HG03439 (cell line): Measurements from ENCODE around the gene USP24.

ENCODE experiments used
- ATAC-seq: cut with Tn5 transposase; IDR thresholded peaks from one replicate; pipeline ENCODE4 v1.9.1; 2021; ENCODE audit warnings: mild to moderate bottlenecking, moderate library complexity; ENCODE audit not compliant: unreplicated experiment

Gene USP24

DNA sequence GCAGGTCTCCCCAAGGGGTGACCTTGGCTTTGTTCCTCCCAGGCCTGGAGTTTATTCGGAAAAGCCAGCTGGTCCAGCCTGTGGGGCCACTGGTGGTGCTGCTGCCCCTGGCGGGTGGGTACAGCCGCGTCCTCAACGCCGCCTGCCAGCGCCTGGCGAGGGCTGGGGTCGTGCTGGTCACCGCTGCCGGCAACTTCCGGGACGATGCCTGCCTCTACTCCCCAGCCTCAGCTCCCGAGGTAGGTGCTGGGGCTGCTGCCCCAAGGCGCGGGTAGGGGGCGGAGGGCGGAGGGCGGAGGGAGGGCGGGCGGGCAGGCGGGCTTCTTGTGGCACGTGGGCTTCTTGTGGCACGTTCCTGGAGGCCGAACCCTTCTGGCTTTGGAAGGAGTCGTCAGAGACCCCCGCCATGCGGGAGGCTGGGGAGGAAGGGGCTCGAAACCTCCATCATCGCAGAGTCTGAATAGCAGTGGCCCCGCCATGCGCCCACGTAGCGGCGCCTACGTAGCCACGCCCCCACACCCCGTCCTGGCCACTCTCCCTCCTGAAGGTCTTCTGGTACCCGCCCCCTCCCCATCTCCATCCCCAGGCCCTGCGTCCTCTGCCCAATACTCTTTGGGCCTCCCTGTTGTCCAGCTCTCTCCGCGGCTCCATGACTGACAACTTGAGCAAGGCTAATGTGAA is 159.1 kb downstream of the USP24 start:
- ATAC-seq, result no peak

GRCh38 chr1:55055084-55055882 is 159.9 kb downstream of the USP24 start:
- no peak for ATAC-seq

- no peak for ATAC-seq
These were observed 160.8 kb downstream of the USP24 start for GRCh38 chr1:55054396-55054795.

DNA sequence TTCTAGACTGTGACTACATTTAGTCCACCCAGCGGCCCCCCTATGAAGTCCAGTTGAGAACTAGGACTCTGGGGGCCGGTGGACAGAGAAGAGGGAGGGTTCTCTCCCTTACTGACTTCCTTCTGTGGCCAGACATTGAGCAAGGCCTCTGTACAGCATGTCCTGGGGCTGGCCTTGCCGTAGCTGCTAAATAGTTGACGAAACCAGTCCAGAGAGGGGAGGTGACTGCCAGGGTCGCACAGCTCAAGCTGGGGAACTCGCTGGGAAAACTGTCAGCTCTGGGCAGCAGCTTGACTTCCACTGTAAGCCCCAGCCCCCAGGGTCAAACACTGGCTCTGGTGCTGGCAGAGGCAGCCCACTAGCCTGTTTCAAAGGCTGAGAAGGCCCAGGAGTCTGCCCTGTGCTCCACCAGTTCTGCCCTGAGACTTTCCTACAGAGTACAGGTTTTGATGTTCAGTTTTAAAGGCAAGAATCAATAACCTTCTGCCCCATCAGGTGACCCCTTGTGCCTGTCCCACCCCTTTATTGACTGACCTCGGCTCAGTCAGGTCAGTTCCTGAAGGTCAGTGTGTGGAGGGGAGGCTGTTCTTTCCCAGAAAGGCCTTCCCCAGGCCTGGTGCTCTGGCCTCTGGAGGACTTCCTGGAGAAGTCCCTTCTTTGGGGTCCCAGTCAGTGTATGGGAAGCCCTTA is 161.8 kb downstream of the USP24 start:
- no peak for ATAC-seq

DNA sequence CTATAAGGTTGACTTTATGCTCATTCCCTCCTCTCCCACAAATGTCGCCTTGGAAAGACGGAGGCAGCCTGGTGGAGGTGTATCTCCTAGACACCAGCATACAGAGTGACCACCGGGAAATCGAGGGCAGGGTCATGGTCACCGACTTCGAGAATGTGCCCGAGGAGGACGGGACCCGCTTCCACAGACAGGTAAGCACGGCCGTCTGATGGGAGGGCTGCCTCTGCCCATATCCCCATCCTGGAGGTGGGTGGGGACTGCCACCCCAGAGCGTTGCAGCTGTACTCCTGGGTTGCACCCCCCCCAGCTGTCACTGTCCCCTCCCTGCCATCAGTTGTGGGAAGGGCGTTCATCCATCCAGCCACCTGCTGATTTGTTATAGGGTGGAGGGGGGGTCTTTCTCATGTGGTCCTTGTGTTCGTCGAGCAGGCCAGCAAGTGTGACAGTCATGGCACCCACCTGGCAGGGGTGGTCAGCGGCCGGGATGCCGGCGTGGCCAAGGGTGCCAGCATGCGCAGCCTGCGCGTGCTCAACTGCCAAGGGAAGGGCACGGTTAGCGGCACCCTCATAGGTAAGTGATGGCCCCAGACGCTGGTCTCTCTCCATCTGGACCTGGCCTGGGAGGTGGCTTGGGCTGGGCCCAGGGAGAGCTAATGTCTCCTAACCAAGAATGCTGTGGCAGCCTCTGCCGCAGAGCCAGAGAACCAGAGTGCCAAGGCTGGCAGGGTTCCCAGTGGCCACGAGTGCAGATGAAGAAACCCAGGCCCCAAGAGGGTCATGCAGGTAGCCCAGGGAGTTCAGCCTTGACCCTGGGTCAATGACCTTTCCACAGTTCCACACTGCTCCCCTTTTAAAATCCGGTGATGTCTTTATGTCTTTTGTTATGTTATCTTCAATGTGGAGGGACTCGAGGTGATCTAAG is 162.7 kb downstream of the USP24 start:
- ATAC-seq, result no peak

DNA sequence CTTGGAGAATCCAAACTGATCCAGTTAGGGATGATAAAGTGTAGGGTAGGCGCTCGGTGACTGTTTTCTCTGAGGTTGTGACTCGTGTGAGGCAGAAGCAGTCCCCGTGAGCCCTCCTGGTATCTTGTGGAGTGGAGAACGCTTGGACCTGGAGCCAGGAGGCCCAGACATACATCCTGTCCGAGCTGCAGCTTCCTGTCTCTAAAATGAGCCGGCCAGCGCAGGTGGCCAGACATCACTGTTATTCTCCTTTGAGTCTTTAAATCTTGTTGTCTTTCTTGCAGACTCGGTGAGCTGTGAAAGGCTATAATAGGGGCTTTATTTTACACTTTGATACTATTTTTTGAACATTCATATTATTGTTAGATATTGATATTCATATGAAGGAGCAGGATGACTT is 163.5 kb downstream of the USP24 start:
- no peak for ATAC-seq

DNA sequence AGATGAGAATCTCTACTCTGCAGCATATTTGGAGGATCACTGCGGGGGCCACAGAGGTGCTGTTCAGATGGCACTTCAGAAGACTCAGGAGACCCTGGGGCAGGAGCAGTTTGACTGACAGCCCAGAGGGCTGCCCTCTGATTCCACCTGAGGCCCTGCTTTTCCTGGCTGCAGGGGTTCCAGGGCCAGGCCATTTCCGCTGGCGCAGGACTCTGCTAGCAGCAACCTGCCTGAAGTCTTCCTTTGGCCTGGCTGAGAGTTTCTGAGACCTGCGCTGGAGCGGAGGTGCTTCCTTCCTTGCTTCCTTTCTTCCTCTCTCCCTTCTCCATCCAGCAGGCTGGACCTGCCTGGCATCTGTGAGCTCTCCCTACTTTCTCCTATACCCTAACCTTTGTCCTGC is 164.0 kb downstream of the USP24 start:
- ATAC-seq, result no peak

DNA sequence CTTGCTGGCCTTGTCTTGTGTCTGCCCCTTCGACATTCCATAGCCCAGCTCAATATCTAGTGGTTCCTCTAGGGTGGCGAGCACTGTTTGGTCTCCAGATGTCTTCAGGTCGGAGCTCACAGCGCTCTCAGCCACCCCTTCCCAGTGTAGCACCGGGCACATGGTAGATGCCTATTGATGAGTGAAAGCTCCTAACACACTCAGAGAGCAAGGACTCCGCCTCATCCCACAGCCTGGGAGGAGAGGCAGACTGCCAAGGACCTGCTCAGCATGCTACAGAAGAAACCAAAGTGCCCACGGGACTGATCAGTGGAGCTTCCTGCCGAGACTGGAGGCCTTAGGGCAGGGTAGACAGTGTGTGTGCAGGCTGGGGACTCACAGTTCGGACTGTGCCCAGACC is 164.9 kb downstream of the USP24 start:
- ATAC-seq, result no peak

GRCh38 chr1:55049914-55050278 is 165.3 kb downstream of the USP24 start:
- ATAC-seq, result no peak

DNA sequence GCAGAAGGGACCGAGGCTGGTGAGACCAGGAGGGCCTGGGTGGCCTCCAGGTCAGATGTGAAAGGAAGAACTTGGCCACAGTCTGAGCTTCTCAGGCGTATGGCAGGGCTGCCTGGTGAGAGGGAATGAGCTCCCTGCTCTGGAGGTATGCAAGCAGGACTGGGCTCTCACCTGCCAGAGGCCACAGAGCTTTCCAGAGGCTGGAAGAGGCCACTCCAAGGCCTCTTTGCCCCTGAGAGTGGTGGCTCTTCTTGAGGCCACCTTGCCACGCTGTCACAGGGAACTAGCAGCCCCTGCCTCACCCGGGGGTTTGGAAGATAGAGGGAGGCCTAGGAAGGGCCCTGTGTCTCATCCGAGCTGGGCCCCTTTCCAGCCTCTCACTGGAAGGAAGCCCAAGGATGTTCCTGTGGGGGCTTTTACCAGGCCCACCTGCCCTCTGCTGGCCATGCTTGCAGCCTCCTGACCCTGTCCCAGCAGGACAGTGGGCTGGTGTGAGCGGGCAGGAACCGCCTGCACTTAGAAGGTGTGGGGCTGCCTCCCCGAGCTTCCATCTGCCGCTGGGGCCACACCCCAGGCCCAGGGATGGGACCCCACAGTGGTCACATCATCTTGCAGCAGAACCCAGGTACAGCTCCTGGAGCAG is 165.8 kb downstream of the USP24 start:
- ATAC-seq, result no peak

DNA sequence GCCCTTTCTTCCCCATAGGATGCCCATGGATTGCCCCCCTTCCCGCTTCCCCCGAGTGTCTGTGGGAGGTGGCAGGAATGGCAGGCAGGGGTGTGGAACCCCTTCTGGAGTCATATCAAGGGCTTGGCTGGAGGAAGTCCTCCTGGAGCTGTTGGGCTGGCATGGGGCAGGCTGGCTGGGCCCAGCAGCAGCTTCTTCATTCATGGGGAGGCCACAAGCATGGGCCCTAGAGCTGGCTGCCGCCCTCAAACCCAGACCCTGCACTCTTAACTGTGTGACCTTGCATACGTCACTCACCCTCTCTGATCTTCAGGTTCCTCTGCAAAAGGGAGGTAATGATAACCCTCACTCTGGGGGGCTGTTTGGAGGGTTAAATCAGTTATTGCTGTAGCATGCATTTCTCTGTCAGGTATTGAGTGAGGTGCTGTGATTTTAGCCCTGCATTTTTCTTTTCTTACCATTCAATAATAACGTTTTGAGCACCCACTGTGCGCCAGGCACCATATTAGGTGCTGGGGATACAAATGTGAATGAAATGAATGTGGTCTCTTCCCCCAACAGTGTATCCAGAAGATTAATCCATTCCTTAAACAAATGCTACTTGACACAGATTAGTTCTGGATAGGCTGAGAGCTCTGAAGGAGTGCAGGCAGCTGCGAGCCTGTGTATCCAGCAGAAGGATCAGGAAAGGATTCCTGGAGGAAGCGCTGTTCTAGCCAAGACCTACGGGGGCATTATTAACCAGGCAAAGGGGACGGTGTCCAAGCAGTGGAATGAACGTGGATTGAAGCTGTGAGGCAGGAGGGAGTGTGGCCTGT is 166.5 kb downstream of the USP24 start:
- no peak for ATAC-seq

DNA sequence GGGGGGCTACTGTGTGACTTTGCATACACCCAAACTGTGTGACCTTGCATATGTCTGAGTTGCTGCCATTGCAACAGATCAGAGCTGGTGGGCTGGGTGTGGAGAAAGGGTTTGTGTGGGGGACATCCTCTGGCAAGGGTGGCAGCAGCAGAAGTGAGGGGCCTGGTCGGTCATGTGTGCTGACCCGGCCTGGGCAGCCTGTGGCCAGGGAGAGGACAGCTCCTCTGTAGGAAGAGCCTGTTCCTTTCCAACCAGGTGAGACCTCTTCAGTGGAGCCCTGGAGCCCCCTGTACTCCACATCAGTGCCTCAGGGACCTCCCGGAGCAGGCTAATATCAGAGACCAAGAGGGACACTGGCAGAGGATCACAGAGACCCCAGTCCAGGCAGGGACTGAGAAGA is 167.6 kb downstream of the USP24 start:
- no peak for ATAC-seq

- ATAC-seq, result no peak
These were observed 168.3 kb downstream of the USP24 start for GRCh38 chr1:55046871-55047270.

GRCh38 chr1:55045430-55045829 is 169.7 kb downstream of the USP24 start:
- ATAC-seq, result no peak

GRCh38 chr1:55044617-55045397 is 170.4 kb downstream of the USP24 start:
- ATAC-seq, result no peak

DNA sequence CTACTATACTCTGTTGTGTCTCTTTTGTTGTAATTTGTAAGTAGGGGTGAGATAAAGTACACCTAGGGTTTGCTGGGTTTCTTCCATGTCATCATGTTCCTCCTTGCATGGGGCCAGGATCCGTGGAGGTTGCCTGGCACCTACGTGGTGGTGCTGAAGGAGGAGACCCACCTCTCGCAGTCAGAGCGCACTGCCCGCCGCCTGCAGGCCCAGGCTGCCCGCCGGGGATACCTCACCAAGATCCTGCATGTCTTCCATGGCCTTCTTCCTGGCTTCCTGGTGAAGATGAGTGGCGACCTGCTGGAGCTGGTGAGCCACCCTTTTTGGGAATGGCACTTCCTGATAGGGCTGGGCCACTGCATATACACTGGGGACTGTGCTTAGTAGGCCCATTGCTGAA is 171.4 kb downstream of the USP24 start:
- ATAC-seq, result no peak

DNA sequence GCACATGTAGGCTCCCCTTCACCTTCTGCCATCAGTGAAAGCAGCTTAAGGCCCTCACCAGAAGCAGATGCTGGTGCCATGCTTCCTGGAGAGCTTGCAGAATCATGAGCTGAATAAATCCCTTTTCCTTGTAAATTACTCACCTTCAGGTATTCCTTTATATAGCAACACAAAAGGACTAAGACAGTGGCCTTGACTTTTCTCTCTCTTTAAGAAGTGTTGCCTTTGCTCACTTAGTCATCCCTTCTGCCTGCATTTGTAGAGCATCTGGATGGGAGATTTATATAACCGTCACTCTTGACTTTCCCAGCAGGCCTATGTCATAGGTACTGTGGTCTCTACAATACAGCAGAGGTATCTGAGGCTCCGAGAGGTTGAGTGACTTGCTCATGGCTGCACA is 172.2 kb downstream of the USP24 start:
- no peak for ATAC-seq

DNA sequence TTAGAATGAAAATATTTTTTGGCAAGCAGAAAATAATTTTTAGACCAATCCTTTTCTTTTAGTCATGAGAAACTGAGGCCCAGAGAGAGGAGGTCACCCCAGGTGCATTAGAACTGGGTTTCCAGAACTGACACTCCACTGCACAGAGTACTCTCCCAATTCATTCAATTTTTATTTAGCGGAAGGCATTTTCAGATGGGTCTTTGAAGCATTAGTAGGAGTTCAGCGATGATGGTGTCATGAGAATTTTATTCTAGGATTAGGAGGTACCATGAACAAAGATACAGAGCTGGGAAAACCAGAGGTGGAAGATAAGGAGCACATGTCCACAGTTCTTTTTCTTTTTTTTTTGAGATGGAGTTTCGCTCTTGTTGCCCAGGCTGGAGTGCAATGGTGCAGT is 173.6 kb downstream of the USP24 start:
- ATAC-seq, result no peak

DNA sequence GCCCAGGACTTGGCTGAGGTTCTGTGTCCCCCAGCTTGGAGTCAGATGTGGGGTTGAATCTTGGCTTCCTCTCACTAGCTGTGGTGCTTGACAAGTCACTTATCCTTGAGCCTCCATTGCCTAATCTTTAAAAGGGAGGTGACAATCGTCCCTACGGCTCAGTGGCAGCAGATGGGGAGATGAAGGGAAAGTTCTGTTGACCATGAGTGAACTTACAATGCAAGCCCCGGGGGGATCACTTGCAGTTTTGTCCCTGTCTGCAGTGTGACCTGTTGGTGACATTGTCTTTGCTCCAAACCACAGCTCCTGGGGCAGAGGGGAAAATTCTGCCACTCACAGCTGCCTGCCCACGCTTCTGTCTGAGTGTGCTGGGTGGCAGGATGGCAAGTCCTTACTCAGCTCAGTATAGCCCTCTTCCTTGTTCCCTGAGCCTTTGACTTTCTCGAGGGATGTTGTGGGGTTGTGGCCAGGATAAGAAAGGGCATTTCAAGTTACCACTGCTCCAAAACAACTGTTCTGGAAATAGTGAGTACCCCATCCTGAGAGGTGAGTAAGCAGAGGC is 174.2 kb downstream of the USP24 start:
- ATAC-seq, result no peak
